ENCODE measurements around the gene ZNF318.

DNA sequence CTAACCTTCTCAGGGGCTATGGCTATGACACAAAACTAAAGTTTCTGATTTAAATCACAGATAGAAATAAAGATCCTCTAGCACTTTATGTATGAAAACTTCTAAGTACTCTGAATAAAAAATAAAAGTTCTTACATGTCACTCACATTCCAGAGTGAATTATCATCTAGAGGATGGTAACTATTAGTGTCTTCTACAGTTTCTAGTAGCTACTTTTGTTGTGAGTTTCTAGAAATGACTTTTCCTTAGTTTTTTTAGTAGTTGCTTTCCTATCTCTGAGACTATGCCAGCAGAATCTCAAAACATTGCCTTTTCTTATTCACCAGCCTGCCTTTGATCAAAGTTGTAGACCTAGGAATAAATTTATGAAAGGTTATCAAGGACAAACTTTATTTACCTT is 10.1 kb downstream of the ZNF318 start:
- TF ChIP-seq, protein P1, sequence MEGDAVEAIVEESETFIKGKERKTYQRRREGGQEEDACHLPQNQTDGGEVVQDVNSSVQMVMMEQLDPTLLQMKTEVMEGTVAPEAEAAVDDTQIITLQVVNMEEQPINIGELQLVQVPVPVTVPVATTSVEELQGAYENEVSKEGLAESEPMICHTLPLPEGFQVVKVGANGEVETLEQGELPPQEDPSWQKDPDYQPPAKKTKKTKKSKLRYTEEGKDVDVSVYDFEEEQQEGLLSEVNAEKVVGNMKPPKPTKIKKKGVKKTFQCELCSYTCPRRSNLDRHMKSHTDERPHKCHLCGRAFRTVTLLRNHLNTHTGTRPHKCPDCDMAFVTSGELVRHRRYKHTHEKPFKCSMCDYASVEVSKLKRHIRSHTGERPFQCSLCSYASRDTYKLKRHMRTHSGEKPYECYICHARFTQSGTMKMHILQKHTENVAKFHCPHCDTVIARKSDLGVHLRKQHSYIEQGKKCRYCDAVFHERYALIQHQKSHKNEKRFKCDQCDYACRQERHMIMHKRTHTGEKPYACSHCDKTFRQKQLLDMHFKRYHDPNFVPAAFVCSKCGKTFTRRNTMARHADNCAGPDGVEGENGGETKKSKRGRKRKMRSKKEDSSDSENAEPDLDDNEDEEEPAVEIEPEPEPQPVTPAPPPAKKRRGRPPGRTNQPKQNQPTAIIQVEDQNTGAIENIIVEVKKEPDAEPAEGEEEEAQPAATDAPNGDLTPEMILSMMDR (IDR thresholded peaks at IDR 0.05; ENCODE audit: low read length): no peak
- no peak for TF ChIP-seq EZH2phosphoT487 (IDR thresholded peaks at IDR 0.05; ENCODE audit: low read length)

Data from MM.1S (cell line).